ENCODE measurements around the gene AP2A2. TPM values are rescaled to one million over a fixed set of nuclear protein-coding genes. Genes with fewer than 3 reads are reported as not detected.

Gene AP2A2
- total RNA-seq, 6 experiments from 2014 or later = 65.4 to 73.4 (median 70.9) TPM

GRCh38 chr11:990101-990500, 64.4 kb downstream of the AP2A2 start:
- TF ChIP-seq CTCF (IDR thresholded peaks at IDR 0.05) = no peak
- DNase-seq = no peak
- H3K27ac Mint-ChIP-seq = no peak overlapping the region
- H3K9me3 Mint-ChIP-seq = no peaks in the 10 kb centered on the region
- H3K27me3 Mint-ChIP-seq (ENCODE audit: insufficient read depth) = peaks cover 4% of the 10 kb centered on the region
- H3K4me3 Mint-ChIP-seq = no peak overlapping the region
- peaks cover 7% of the 10 kb centered on the region for H3K36me3 Mint-ChIP-seq (ENCODE audit: low read depth)
- H3K4me1 Mint-ChIP-seq (ENCODE audit: low read depth) = no peaks in the 10 kb centered on the region

- H3K27ac Mint-ChIP-seq = no peak overlapping the region
- H3K9me3 Mint-ChIP-seq = no peaks in the 10 kb centered on the region
- DNase-seq = no peak
- TF ChIP-seq CTCF (IDR thresholded peaks at IDR 0.05) = no peak
- H3K27me3 Mint-ChIP-seq (ENCODE audit: insufficient read depth) = peaks cover 4% of the 10 kb centered on the region
- no peaks in the 10 kb centered on the region for H3K4me1 Mint-ChIP-seq (ENCODE audit: low read depth)
- peaks cover 10% of the 10 kb centered on the region for H3K36me3 Mint-ChIP-seq (ENCODE audit: low read depth)
- H3K4me3 Mint-ChIP-seq = no peak overlapping the region
These were observed 65.4 kb downstream of the AP2A2 start for GRCh38 chr11:991034-991433.

- Mint-ChIP-seq H3K36me3 (ENCODE audit: low read depth) (peaks cover 10% of the 10 kb centered on the region), H3K9me3 (no peaks in the 10 kb centered on the region), H3K27ac (no peak overlapping the region), H3K4me3 (no peak overlapping the region), H3K27me3 (ENCODE audit: insufficient read depth) (peaks cover 5% of the 10 kb centered on the region), H3K4me1 (ENCODE audit: low read depth) (no peaks in the 10 kb centered on the region)
- no peak for TF ChIP-seq CTCF (IDR thresholded peaks at IDR 0.05)
- no peak for DNase-seq
These were observed 66.1 kb downstream of the AP2A2 start for GRCh38 chr11:991711-992307.

- no peaks in the 10 kb centered on the region for H3K4me1 Mint-ChIP-seq (ENCODE audit: low read depth)
- H3K27ac Mint-ChIP-seq = no peak overlapping the region; the same call in 1 of the 2 replicates
- DNase-seq = no peak
- H3K4me3 Mint-ChIP-seq = no peak overlapping the region
- H3K9me3 Mint-ChIP-seq = no peaks in the 10 kb centered on the region
- TF ChIP-seq CTCF (IDR thresholded peaks at IDR 0.05) = no peak
- H3K36me3 Mint-ChIP-seq (ENCODE audit: low read depth) = peaks cover 10% of the 10 kb centered on the region
- peaks cover 6% of the 10 kb centered on the region for H3K27me3 Mint-ChIP-seq (ENCODE audit: insufficient read depth)
These were observed 66.9 kb downstream of the AP2A2 start for GRCh38 chr11:992577-992976.

- Mint-ChIP-seq H3K27me3 (ENCODE audit: insufficient read depth) (peaks cover 6% of the 10 kb centered on the region), H3K4me1 (ENCODE audit: low read depth) (no peaks in the 10 kb centered on the region), H3K36me3 (ENCODE audit: low read depth) (peaks cover 5% of the 10 kb centered on the region), H3K27ac (no peak overlapping the region), H3K9me3 (no peaks in the 10 kb centered on the region), H3K4me3 (no peak overlapping the region)
- no peak for DNase-seq
- TF ChIP-seq CTCF (IDR thresholded peaks at IDR 0.05) = no peak
These were observed 68.0 kb downstream of the AP2A2 start for GRCh38 chr11:993632-994167.

Data from HFFc6 (cell line).